Transverse colon (tissue), 3 donors: ENCODE measurements around the gene BCAS1.

ENCODE experiments used
- EP300 ChIP-seq: sonication (generic); formaldehyde crosslinking; IDR thresholded peaks from one replicate; pipeline ENCODE4 v1.6.1; 2017; ENCODE audit warnings: antibody characterized with exemption, low read depth
- TF ChIP-seq, protein P1 (sequence below), 5 experiments: fragments of 200-600 bp in 3 of 5; fragments of 450-650 bp in 2 of 5; sonication (generic) in 3 of 5; IDR thresholded peaks; 1 replicate in 2 of 5; 2 replicates in 3 of 5; pipeline ENCODE4 v1.5.1; 2016 to 2017; ENCODE audit warnings: antibody characterized with exemption in 5 of 5, inconsistent platforms in 3 of 5, mild to moderate bottlenecking in 2 of 5, moderate library complexity in 1 of 5

DNA sequence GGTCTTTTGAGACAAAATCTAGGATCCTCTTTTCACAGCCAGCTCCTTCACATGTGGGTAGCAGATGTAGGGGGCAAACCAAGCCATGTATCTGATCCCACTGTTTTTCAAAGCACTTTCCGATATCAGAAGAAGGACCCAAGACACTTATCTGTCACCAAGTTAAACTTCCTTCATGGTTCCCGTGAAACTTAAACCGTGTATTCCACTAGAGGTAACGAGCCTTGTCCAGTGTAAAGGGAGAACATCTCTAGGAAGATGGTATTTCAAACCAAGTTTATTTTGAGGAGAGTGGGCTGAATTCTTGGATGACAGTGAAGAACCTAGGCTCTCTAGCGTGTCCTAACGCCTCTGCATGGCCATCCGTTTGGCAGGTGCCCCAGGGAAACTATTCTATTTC is 76.3 kb downstream of the BCAS1 start:
- no peak for TF ChIP-seq EP300
- TF ChIP-seq, protein P1, sequence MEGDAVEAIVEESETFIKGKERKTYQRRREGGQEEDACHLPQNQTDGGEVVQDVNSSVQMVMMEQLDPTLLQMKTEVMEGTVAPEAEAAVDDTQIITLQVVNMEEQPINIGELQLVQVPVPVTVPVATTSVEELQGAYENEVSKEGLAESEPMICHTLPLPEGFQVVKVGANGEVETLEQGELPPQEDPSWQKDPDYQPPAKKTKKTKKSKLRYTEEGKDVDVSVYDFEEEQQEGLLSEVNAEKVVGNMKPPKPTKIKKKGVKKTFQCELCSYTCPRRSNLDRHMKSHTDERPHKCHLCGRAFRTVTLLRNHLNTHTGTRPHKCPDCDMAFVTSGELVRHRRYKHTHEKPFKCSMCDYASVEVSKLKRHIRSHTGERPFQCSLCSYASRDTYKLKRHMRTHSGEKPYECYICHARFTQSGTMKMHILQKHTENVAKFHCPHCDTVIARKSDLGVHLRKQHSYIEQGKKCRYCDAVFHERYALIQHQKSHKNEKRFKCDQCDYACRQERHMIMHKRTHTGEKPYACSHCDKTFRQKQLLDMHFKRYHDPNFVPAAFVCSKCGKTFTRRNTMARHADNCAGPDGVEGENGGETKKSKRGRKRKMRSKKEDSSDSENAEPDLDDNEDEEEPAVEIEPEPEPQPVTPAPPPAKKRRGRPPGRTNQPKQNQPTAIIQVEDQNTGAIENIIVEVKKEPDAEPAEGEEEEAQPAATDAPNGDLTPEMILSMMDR (IDR thresholded peaks at IDR 0.05): no peak
